Middle frontal gyrus (tissue), 1 donor: Measurements from ENCODE around the gene IFT20.
A peak's percentile ranks its signal among the peaks of the same experiment; 100 is the strongest.

Experiments
- DNase-seq: peaks from one replicate; pipeline ENCODE4 v3.0.0-alpha.2; 2015; ENCODE audit warnings: low spot score; ENCODE audit errors: extremely low spot score

Gene IFT20

GRCh38 chr17:28335201-28335958 is at the start of gene IFT20, which contains the start of gene TNFAIP1:
Gene IFT20, minus strand, starts transcription at chr17:28335472. Its CDS starts 3,487 bp downstream, at chr17:28331985.
Gene TNFAIP1, plus strand, starts transcription at chr17:28335761. Its CDS starts 3,761 bp downstream, at chr17:28339522.
- DNase-seq, result peak; percentile 99

GRCh38 chr17:28385037-28385400 is 49.7 kb upstream of the IFT20 start:
- DNase-seq, result no peak

- no peak for DNase-seq
Measured at GRCh38 chr17:28384281-28385036, 49.2 kb upstream of the IFT20 start.

- no peak for DNase-seq
Measured at GRCh38 chr17:28381141-28381825, 46.0 kb upstream of the IFT20 start.

GRCh38 chr17:28379814-28380801 is 44.8 kb upstream of the IFT20 start:
- no peak for DNase-seq

GRCh38 chr17:28372945-28373274 is 37.6 kb upstream of the IFT20 start:
- no peak for DNase-seq

- DNase-seq, result no peak
Measured at GRCh38 chr17:28372203-28372944, 37.1 kb upstream of the IFT20 start.

GRCh38 chr17:28371245-28372202 is 36.3 kb upstream of the IFT20 start, which contains the start of gene SARM1:
Gene SARM1, plus strand, starts transcription at chr17:28371694. Its CDS starts 339 bp downstream, at chr17:28372033.
- peak; percentile 61 for DNase-seq

GRCh38 chr17:28370744-28371103 is 35.5 kb upstream of the IFT20 start:
- no peak for DNase-seq

- DNase-seq, result no peak
Measured at GRCh38 chr17:28370035-28370743, 34.9 kb upstream of the IFT20 start, which contains the start of gene VTN. Gene VTN, minus strand, starts transcription at chr17:28370307. Its CDS starts 104 bp downstream, at chr17:28370203.

GRCh38 chr17:28369684-28370034 is 34.4 kb upstream of the IFT20 start:
- DNase-seq, result no peak

- DNase-seq, result no peak
Measured at GRCh38 chr17:28368915-28369683, 33.8 kb upstream of the IFT20 start.

GRCh38 chr17:28368306-28368831 is 33.1 kb upstream of the IFT20 start:
- no peak for DNase-seq

- DNase-seq, result no peak
Measured at GRCh38 chr17:28367641-28368305, 32.5 kb upstream of the IFT20 start.

- DNase-seq, result no peak
Measured at GRCh38 chr17:28366605-28367004, 31.3 kb upstream of the IFT20 start.

- no peak for DNase-seq
Measured at GRCh38 chr17:28365487-28365886, 30.2 kb upstream of the IFT20 start.
